ENCODE measurements around the gene ZFTA. TPM values are rescaled to one million over a fixed set of nuclear protein-coding genes. Genes with fewer than 3 reads are reported as not detected.

ZFTA gene
- 18.9 TPM for polyA plus RNA-seq (2013)

GRCh38 chr11:63768237-63769041, at the start of gene ZFTA:
Gene ZFTA, minus strand, starts transcription at chr11:63768775. Its CDS starts 153 bp downstream, at chr11:63768622.
- 0% methylated on average over 82 of the region's 113 CpGs for WGBS (ENCODE audit: insufficient coverage)
- peak within 1 kb of the TSS; percentile 40 to 81 for H3K27ac ChIP-seq (ENCODE audit: insufficient read depth in 1 of 2, low read depth in 1 of 2, low read length in 2 of 2, poor library complexity in 1 of 2, severe bottlenecking in 2 of 2)
- H3K36me3 ChIP-seq (ENCODE audit: control insufficient read depth in 4 of 4, insufficient read depth in 4 of 4, low read length in 3 of 4) = peaks cover 2 to 15% (median 10%) of the 10 kb centered on the region in 4 experiments
- H3K27me3 ChIP-seq (replicated peaks in 2 of 5; ENCODE audit: control insufficient read depth in 4 of 5, insufficient read depth in 5 of 5, low read length in 4 of 5) = peaks cover 0 to 29% (median 16%) of the 10 kb centered on the region in 5 experiments
- CTCF ChIA-PET = interaction anchor here (0.6 to 4.1 kb wide), 19 partner anchors 11 to 177 kb away, joined by 3 to 21 read pairs (median 4); no protein-coding TSS in a partner anchor
- H3K4me1 ChIP-seq (ENCODE audit: control extremely low read depth in 1 of 4, control insufficient read depth in 4 of 4, insufficient read depth in 4 of 4, low read length in 3 of 4) = peaks cover 0 to 31% (median 26%) of the 10 kb centered on the region in 4 experiments
- DNase-seq = peak; percentile 52 to 77 (median 72)
- peak within 1 kb of the TSS; percentile 77 to 93 (median 87) for H3K4me3 ChIP-seq (ENCODE audit: control insufficient read depth in 1 of 7, extremely low read depth in 1 of 7, insufficient read depth in 4 of 7, low read depth in 2 of 7, low read length in 6 of 7)
- H3K9me3 ChIP-seq (ENCODE audit: control extremely low read depth in 1 of 5, control insufficient read depth in 4 of 5, insufficient read depth in 2 of 5, low read depth in 1 of 5, low read length in 4 of 5) = no peaks in the 10 kb centered on the region
- POLR2A ChIA-PET = interaction anchor here (1.0 kb wide), 1 partner anchor 174 kb away, joined by 4 read pairs; no protein-coding TSS in a partner anchor

- H3K36me3 ChIP-seq (ENCODE audit: control insufficient read depth in 4 of 4, insufficient read depth in 4 of 4, low read length in 3 of 4) = peaks cover 17 to 62% (median 45%) of the 10 kb centered on the region in 4 experiments
- H3K27me3 ChIP-seq (replicated peaks in 2 of 5; ENCODE audit: control insufficient read depth in 4 of 5, insufficient read depth in 5 of 5, low read length in 4 of 5) = no peaks in the 10 kb centered on the region
- H3K27ac ChIP-seq (ENCODE audit: insufficient read depth in 1 of 2, low read depth in 1 of 2, low read length in 2 of 2, poor library complexity in 1 of 2, severe bottlenecking in 2 of 2) = no peak overlapping the region
- H3K4me1 ChIP-seq (ENCODE audit: control extremely low read depth in 1 of 4, control insufficient read depth in 4 of 4, insufficient read depth in 4 of 4, low read length in 3 of 4) = peaks cover 4 to 15% (median 10%) of the 10 kb centered on the region in 4 experiments
- POLR2A ChIA-PET = no interaction called here
- CTCF ChIA-PET = interaction anchor here (0.6 to 1.2 kb wide), 3 partner anchors 49 to 128 kb away, joined by 3 read pairs; partner anchors contain the start of gene ZFTA
- no peak overlapping the region for H3K4me3 ChIP-seq (ENCODE audit: control insufficient read depth in 1 of 7, extremely low read depth in 1 of 7, insufficient read depth in 4 of 7, low read depth in 2 of 7, low read length in 6 of 7)
- H3K9me3 ChIP-seq (ENCODE audit: control extremely low read depth in 1 of 5, control insufficient read depth in 4 of 5, insufficient read depth in 2 of 5, low read depth in 1 of 5, low read length in 4 of 5) = no peaks in the 10 kb centered on the region
- 96% methylated on average over 19 of the region's 27 CpGs for WGBS (ENCODE audit: insufficient coverage)
- no peak for DNase-seq
Observed at GRCh38 chr11:63817758-63818498, 49.4 kb upstream of the ZFTA start.

GRCh38 chr11:63816732-63817131, 48.2 kb upstream of the ZFTA start:
- H3K27ac ChIP-seq (ENCODE audit: insufficient read depth in 1 of 2, low read depth in 1 of 2, low read length in 2 of 2, poor library complexity in 1 of 2, severe bottlenecking in 2 of 2) = no peak overlapping the region
- peaks cover 4 to 20% (median 15%) of the 10 kb centered on the region in 4 experiments for H3K4me1 ChIP-seq (ENCODE audit: control extremely low read depth in 1 of 4, control insufficient read depth in 4 of 4, insufficient read depth in 4 of 4, low read length in 3 of 4)
- peaks cover 17 to 50% (median 37%) of the 10 kb centered on the region in 4 experiments for H3K36me3 ChIP-seq (ENCODE audit: control insufficient read depth in 4 of 4, insufficient read depth in 4 of 4, low read length in 3 of 4)
- WGBS (ENCODE audit: insufficient coverage) = no CpG with 5 or more reads among the region's 3 CpGs
- DNase-seq = no peak
- H3K9me3 ChIP-seq (ENCODE audit: control extremely low read depth in 1 of 5, control insufficient read depth in 4 of 5, insufficient read depth in 2 of 5, low read depth in 1 of 5, low read length in 4 of 5) = no peaks in the 10 kb centered on the region
- no peaks in the 10 kb centered on the region for H3K27me3 ChIP-seq (replicated peaks in 2 of 5; ENCODE audit: control insufficient read depth in 4 of 5, insufficient read depth in 5 of 5, low read length in 4 of 5)
- no peak overlapping the region for H3K4me3 ChIP-seq (ENCODE audit: control insufficient read depth in 1 of 7, extremely low read depth in 1 of 7, insufficient read depth in 4 of 7, low read depth in 2 of 7, low read length in 6 of 7)
- POLR2A ChIA-PET = no interaction called here
- CTCF ChIA-PET = interaction anchor here (0.8 kb wide), 1 partner anchor 8 kb away, joined by 4 read pairs; no protein-coding TSS in a partner anchor

GRCh38 chr11:63816166-63816565, 47.6 kb upstream of the ZFTA start:
- H3K9me3 ChIP-seq (ENCODE audit: control extremely low read depth in 1 of 5, control insufficient read depth in 4 of 5, insufficient read depth in 2 of 5, low read depth in 1 of 5, low read length in 4 of 5) = no peaks in the 10 kb centered on the region
- peaks cover 4 to 20% (median 15%) of the 10 kb centered on the region in 4 experiments for H3K4me1 ChIP-seq (ENCODE audit: control extremely low read depth in 1 of 4, control insufficient read depth in 4 of 4, insufficient read depth in 4 of 4, low read length in 3 of 4)
- H3K36me3 ChIP-seq (ENCODE audit: control insufficient read depth in 4 of 4, insufficient read depth in 4 of 4, low read length in 3 of 4) = peaks cover 17 to 44% (median 31%) of the 10 kb centered on the region in 4 experiments
- WGBS (ENCODE audit: insufficient coverage) = 95% methylated on average over 4 of the region's 6 CpGs
- ChIA-PET CTCF (interaction anchor here (0.8 kb wide), 1 partner anchor 9 kb away, joined by 4 read pairs; no protein-coding TSS in a partner anchor), POLR2A (no interaction called here)
- H3K4me3 ChIP-seq (ENCODE audit: control insufficient read depth in 1 of 7, extremely low read depth in 1 of 7, insufficient read depth in 4 of 7, low read depth in 2 of 7, low read length in 6 of 7) = no peak overlapping the region
- no peak overlapping the region for H3K27ac ChIP-seq (ENCODE audit: insufficient read depth in 1 of 2, low read depth in 1 of 2, low read length in 2 of 2, poor library complexity in 1 of 2, severe bottlenecking in 2 of 2)
- DNase-seq = no peak
- H3K27me3 ChIP-seq (replicated peaks in 2 of 5; ENCODE audit: control insufficient read depth in 4 of 5, insufficient read depth in 5 of 5, low read length in 4 of 5) = no peaks in the 10 kb centered on the region

- no peaks in the 10 kb centered on the region for H3K9me3 ChIP-seq (ENCODE audit: control extremely low read depth in 1 of 5, control insufficient read depth in 4 of 5, insufficient read depth in 2 of 5, low read depth in 1 of 5, low read length in 4 of 5)
- WGBS (ENCODE audit: insufficient coverage) = 75% methylated on average over 3 of the region's 7 CpGs
- H3K36me3 ChIP-seq (ENCODE audit: control insufficient read depth in 4 of 4, insufficient read depth in 4 of 4, low read length in 3 of 4) = peaks cover 9 to 32% (median 20%) of the 10 kb centered on the region in 4 experiments
- peak in 1 of 3 donors; percentile 22 for DNase-seq
- H3K27ac ChIP-seq (ENCODE audit: insufficient read depth in 1 of 2, low read depth in 1 of 2, low read length in 2 of 2, poor library complexity in 1 of 2, severe bottlenecking in 2 of 2) = peak overlapping the region in 1 of 2 experiments; percentile 43
- CTCF ChIA-PET = interaction anchor here (1.3 kb wide), 1 partner anchor 12 kb away, joined by 3 read pairs; no protein-coding TSS in a partner anchor
- no peaks in the 10 kb centered on the region for H3K27me3 ChIP-seq (replicated peaks in 2 of 5; ENCODE audit: control insufficient read depth in 4 of 5, insufficient read depth in 5 of 5, low read length in 4 of 5)
- POLR2A ChIA-PET = no interaction called here
- H3K4me1 ChIP-seq (ENCODE audit: control extremely low read depth in 1 of 4, control insufficient read depth in 4 of 4, insufficient read depth in 4 of 4, low read length in 3 of 4) = peaks cover 4 to 20% (median 15%) of the 10 kb centered on the region in 4 experiments
- H3K4me3 ChIP-seq (ENCODE audit: control insufficient read depth in 1 of 7, extremely low read depth in 1 of 7, insufficient read depth in 4 of 7, low read depth in 2 of 7, low read length in 6 of 7) = peak overlapping the region; percentile 69 to 86 (median 80)
Observed at GRCh38 chr11:63814383-63814736, 45.8 kb upstream of the ZFTA start.

- Histone ChIP-seq H3K36me3 (ENCODE audit: control insufficient read depth in 4 of 4, insufficient read depth in 4 of 4, low read length in 3 of 4) (peaks cover 9 to 30% (median 18%) of the 10 kb centered on the region in 4 experiments), H3K27ac (ENCODE audit: insufficient read depth in 1 of 2, low read depth in 1 of 2, low read length in 2 of 2, poor library complexity in 1 of 2, severe bottlenecking in 2 of 2) (peak overlapping the region in 1 of 2 experiments; percentile 43), H3K4me1 (ENCODE audit: control extremely low read depth in 1 of 4, control insufficient read depth in 4 of 4, insufficient read depth in 4 of 4, low read length in 3 of 4) (peaks cover 4 to 20% (median 15%) of the 10 kb centered on the region in 4 experiments), H3K27me3 (replicated peaks in 2 of 5; ENCODE audit: control insufficient read depth in 4 of 5, insufficient read depth in 5 of 5, low read length in 4 of 5) (no peaks in the 10 kb centered on the region), H3K4me3 (ENCODE audit: control insufficient read depth in 1 of 7, extremely low read depth in 1 of 7, insufficient read depth in 4 of 7, low read depth in 2 of 7, low read length in 6 of 7) (peak overlapping the region; percentile 69 to 86 (median 80)), H3K9me3 (ENCODE audit: control extremely low read depth in 1 of 5, control insufficient read depth in 4 of 5, insufficient read depth in 2 of 5, low read depth in 1 of 5, low read length in 4 of 5) (no peaks in the 10 kb centered on the region)
- CTCF ChIA-PET = interaction anchor here (1.3 kb wide), 1 partner anchor 11 kb away, joined by 3 read pairs; no protein-coding TSS in a partner anchor
- POLR2A ChIA-PET = interaction anchor here (1.0 kb wide), 1 partner anchor 351 kb away, joined by 3 read pairs; no protein-coding TSS in a partner anchor
- DNase-seq = peak; percentile 52 to 65 (median 53)
- under 1% methylated on average over 62 of the region's 74 CpGs for WGBS (ENCODE audit: insufficient coverage)
Observed at GRCh38 chr11:63813563-63814382, 45.2 kb upstream of the ZFTA start.
